ENCODE data around the gene CACNB4.

DNA sequence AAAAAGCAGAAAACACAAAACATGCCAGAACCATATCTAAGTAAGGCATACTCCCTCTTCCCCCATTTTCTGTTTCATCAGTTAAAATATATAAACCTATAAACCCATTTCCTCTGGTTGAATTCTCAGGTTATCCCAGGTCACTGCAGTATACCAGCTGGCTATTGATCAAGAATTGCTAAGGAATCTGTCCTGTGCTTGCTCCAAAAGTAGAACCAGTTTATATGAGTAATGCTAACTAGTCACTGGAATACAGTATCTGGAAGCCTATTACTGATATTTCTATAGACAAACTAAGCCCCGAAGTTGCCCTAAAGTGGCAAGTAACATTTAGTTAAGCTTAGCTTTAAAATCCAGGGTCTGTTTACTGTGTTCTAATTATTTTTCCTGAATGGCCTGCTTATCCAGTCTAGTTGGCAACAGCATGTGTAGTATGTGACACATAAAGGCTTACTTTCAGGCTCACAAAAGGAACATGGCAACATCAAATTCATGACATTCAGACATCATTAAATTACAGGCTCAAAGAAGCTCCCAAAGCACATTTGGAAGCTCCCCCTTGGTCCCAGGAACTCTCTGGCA, 167.7 kb downstream of the CACNB4 start:
- TF ChIP-seq, protein P1, sequence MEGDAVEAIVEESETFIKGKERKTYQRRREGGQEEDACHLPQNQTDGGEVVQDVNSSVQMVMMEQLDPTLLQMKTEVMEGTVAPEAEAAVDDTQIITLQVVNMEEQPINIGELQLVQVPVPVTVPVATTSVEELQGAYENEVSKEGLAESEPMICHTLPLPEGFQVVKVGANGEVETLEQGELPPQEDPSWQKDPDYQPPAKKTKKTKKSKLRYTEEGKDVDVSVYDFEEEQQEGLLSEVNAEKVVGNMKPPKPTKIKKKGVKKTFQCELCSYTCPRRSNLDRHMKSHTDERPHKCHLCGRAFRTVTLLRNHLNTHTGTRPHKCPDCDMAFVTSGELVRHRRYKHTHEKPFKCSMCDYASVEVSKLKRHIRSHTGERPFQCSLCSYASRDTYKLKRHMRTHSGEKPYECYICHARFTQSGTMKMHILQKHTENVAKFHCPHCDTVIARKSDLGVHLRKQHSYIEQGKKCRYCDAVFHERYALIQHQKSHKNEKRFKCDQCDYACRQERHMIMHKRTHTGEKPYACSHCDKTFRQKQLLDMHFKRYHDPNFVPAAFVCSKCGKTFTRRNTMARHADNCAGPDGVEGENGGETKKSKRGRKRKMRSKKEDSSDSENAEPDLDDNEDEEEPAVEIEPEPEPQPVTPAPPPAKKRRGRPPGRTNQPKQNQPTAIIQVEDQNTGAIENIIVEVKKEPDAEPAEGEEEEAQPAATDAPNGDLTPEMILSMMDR (conservative IDR thresholded peaks at IDR 0.05; ENCODE audit: low read depth, low read length): no peak
- TF ChIP-seq EZH2phosphoT487 (IDR thresholded peaks at IDR 0.05; ENCODE audit: borderline replicate concordance, low read length) (no peak), EZH2 (IDR thresholded peaks at IDR 0.05; ENCODE audit: low read length, unreplicated experiment) (no peak)

All from PC-3 (cell line).